ENCODE measurements around the gene CLEC2A. TPM values are rescaled to one million over a fixed set of nuclear protein-coding genes. Genes with fewer than 3 reads are reported as not detected.

The CLEC2A gene
- total RNA-seq, 1 experiment from 2014 or later = not detected

DNA sequence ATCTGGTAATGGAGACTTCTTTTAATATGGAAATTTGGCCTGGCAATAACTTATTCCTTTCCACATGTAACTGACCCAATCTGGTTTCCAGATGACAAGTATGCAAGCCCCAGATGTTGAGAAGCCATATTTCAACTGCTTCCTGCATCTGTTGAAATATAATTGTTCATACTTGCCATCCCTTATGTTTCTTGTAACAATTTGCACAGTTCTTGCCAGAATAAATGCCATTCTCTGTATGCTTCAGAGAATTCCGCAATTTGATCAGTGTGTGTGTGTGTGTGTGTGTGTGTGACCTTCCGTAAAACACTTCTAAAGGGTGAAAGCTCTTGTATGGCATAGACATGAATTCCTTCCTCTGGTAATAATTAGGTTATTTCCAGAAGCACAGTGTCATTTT lies 1.8 kb upstream of the CLEC2A start:
- Mint-ChIP-seq H3K27ac (ENCODE audit: unreplicated experiment) (no peak overlapping the region), H3K27me3 (ENCODE audit: unreplicated experiment) (peaks cover 3% of the 10 kb centered on the region), H3K36me3 (ENCODE audit: insufficient read depth, unreplicated experiment) (no peaks in the 10 kb centered on the region), H3K4me3 (ENCODE audit: low read depth, unreplicated experiment) (no peak overlapping the region), H3K4me1 (ENCODE audit: low read depth, unreplicated experiment) (no peaks in the 10 kb centered on the region), H3K9me3 (ENCODE audit: low read depth, unreplicated experiment) (no peaks in the 10 kb centered on the region)
- no peak for DNase-seq
- CTCF ChIA-PET = no interaction called here
- intact Hi-C loops (cut with micrococcal nuclease; ENCODE audit: unreplicated experiment) = no loop called here
- no peak for TF ChIP-seq CTCF (IDR thresholded peaks at IDR 0.05; ENCODE audit: unreplicated experiment)
- BruUV-seq (replicated peaks) = no TSS peak

DNA sequence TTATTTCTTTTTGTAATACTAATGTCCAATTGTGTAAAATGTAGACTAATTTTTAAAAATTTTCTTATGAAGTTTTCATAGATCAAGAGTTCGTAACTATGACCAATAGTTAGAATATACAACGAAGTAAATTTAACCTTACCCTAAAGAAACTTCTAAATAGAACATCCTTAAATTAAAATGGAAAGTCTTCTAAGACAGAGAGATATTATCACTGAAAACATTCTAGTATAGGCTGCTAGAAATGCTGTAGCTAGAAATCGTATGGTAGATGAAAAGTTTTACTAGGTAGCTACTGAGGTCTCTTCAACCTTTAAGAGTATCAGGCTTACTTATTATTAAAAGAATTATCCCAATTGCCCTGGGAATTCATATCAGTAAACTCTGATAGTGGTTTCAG lies 925 bp downstream of the CLEC2A start:
- Mint-ChIP-seq H3K4me3 (ENCODE audit: low read depth, unreplicated experiment) (no peak overlapping the region), H3K27ac (ENCODE audit: unreplicated experiment) (no peak overlapping the region), H3K36me3 (ENCODE audit: insufficient read depth, unreplicated experiment) (no peaks in the 10 kb centered on the region), H3K27me3 (ENCODE audit: unreplicated experiment) (no peaks in the 10 kb centered on the region), H3K9me3 (ENCODE audit: low read depth, unreplicated experiment) (no peaks in the 10 kb centered on the region), H3K4me1 (ENCODE audit: low read depth, unreplicated experiment) (no peaks in the 10 kb centered on the region)
- BruUV-seq (replicated peaks) = no TSS peak
- CTCF ChIA-PET = no interaction called here
- no peak for DNase-seq
- TF ChIP-seq CTCF (IDR thresholded peaks at IDR 0.05; ENCODE audit: unreplicated experiment) = no peak
- intact Hi-C loops (cut with micrococcal nuclease; ENCODE audit: unreplicated experiment) = no loop called here

DNA sequence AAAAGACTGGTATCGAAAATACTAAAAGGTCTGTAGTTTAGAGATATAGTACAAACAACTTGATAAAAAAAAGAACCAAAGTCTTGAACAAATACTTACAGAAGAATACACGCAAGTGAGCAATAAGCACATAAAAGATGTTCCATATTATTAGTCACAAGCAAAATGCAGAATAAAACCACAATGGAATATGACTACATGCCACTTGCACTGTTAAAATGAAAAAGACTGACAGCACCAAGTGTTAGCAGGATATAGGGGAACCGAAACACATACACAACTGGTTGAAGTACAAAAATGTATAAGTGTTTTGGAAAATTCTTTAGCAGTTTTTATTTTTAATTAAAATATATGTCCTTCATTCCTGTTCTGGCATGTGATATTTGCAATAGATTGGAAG lies 3.6 kb downstream of the CLEC2A start:
- no peaks in the 10 kb centered on the region for H3K9me3 Mint-ChIP-seq (ENCODE audit: low read depth, unreplicated experiment)
- intact Hi-C loops (cut with micrococcal nuclease; ENCODE audit: unreplicated experiment) = no loop called here
- no TSS peak for BruUV-seq (replicated peaks)
- H3K4me3 Mint-ChIP-seq (ENCODE audit: low read depth, unreplicated experiment) = no peak overlapping the region
- no peak for DNase-seq
- H3K27ac Mint-ChIP-seq (ENCODE audit: unreplicated experiment) = no peak overlapping the region
- no peaks in the 10 kb centered on the region for H3K4me1 Mint-ChIP-seq (ENCODE audit: low read depth, unreplicated experiment)
- CTCF ChIA-PET = no interaction called here
- no peaks in the 10 kb centered on the region for H3K36me3 Mint-ChIP-seq (ENCODE audit: insufficient read depth, unreplicated experiment)
- no peak for TF ChIP-seq CTCF (IDR thresholded peaks at IDR 0.05; ENCODE audit: unreplicated experiment)
- no peaks in the 10 kb centered on the region for H3K27me3 Mint-ChIP-seq (ENCODE audit: unreplicated experiment)

GRCh38 chr12:9926876-9927275 lies 5.3 kb downstream of the CLEC2A start:
- CTCF ChIA-PET = interaction anchor here (1.0 to 1.1 kb wide), 2 partner anchors 13 to 113 kb away, joined by 3 read pairs; no protein-coding TSS in a partner anchor
- DNase-seq = no peak
- H3K27ac Mint-ChIP-seq (ENCODE audit: unreplicated experiment) = no peak overlapping the region
- no peak overlapping the region for H3K4me3 Mint-ChIP-seq (ENCODE audit: low read depth, unreplicated experiment)
- H3K36me3 Mint-ChIP-seq (ENCODE audit: insufficient read depth, unreplicated experiment) = no peaks in the 10 kb centered on the region
- no peaks in the 10 kb centered on the region for H3K4me1 Mint-ChIP-seq (ENCODE audit: low read depth, unreplicated experiment)
- intact Hi-C loops (cut with micrococcal nuclease; ENCODE audit: unreplicated experiment) = no loop called here
- no TSS peak for BruUV-seq (replicated peaks)
- TF ChIP-seq CTCF (IDR thresholded peaks at IDR 0.05; ENCODE audit: unreplicated experiment) = no peak
- no peaks in the 10 kb centered on the region for H3K27me3 Mint-ChIP-seq (ENCODE audit: unreplicated experiment)
- H3K9me3 Mint-ChIP-seq (ENCODE audit: low read depth, unreplicated experiment) = no peaks in the 10 kb centered on the region
